Cardiac muscle cell (in vitro differentiated cells and primary cell): ENCODE measurements around the gene TTC16. TPM values are rescaled to one million over a fixed set of nuclear protein-coding genes. Genes with fewer than 3 reads are reported as not detected.

Experiments
- DNase-seq, 2 donors: peaks; one replicate each; pipeline versions ENCODE4 v3.0.0 to v3.0.0-alpha.2; 2010 to 2017; ENCODE audit warnings: low read depth in 1 of 2, low spot score in 1 of 2
- H3K27ac ChIP-seq: fragments of 200-600 bp; sonication (generic); 2 replicates; pipeline ENCODE4 v1.5.1; 2016
- H3K27me3 ChIP-seq: fragments of 200-600 bp; sonication (generic); 2 replicates; pipeline ENCODE4 v1.6.0; 2016; ENCODE audit warnings: control low read depth
- H3K36me3 ChIP-seq: fragments of 200-600 bp; sonication (generic); 2 replicates; pipeline ENCODE4 v1.5.1; 2016; ENCODE audit warnings: control low read depth
- H3K4me1 ChIP-seq: fragments of 200-600 bp; sonication (generic); 2 replicates; pipeline ENCODE4 v1.8.1; 2017; ENCODE audit warnings: low read depth, mild to moderate bottlenecking, mixed run types
- H3K4me3 ChIP-seq: fragments of 200-600 bp; sonication (generic); 2 replicates; pipeline ENCODE4 v1.5.1; 2016; ENCODE audit warnings: mild to moderate bottlenecking
- H3K9me3 ChIP-seq: fragments of 200-600 bp; sonication (generic); 2 replicates; pipeline ENCODE4 v1.5.1; 2017; ENCODE audit warnings: low read depth, mild to moderate bottlenecking, control low read depth
- CTCF ChIP-seq: IDR thresholded peaks from 2 replicates; pipeline ENCODE4 v1.5.1; 2012; ENCODE audit warnings: low read depth, mild to moderate bottlenecking, low read length
- polyA plus RNA-seq: library from polyadenylated mRNA; unstranded; fragments of >200 nt; fragmentation: Nextera tagmentation; extraction: Ambion mirVana; gene quantifications from 2 replicates; pipeline ENCODE4 v1.2.1, GENCODE V29; 2016
- total RNA-seq: library from RNA; depleted of rRNA; stranded (reverse); fragments of >200 nt; gene quantifications from 2 replicates; pipeline ENCODE4 v1.2.3, GENCODE V29; 2016

Gene TTC16
- total and polyA plus RNA-seq, 2 experiments from 2014 or later, result 0.06 TPM; not detected in 1

GRCh38 chr9:127726871-127727270 lies 11.0 kb downstream of the TTC16 start:
- no peak for TF ChIP-seq CTCF
- H3K4me3 ChIP-seq, result no peak overlapping the region
- no peak for DNase-seq
- peaks cover 5% of the 10 kb centered on the region for H3K4me1 ChIP-seq
- H3K27ac ChIP-seq, result no peak overlapping the region
- H3K27me3 ChIP-seq, result no peaks in the 10 kb centered on the region
- no peaks in the 10 kb centered on the region for H3K36me3 ChIP-seq
- H3K9me3 ChIP-seq, result no peaks in the 10 kb centered on the region

- Histone ChIP-seq H3K4me1 (peaks cover 5% of the 10 kb centered on the region), H3K4me3 (no peak overlapping the region), H3K9me3 (no peaks in the 10 kb centered on the region), H3K27me3 (no peaks in the 10 kb centered on the region), H3K27ac (no peak overlapping the region), H3K36me3 (no peaks in the 10 kb centered on the region)
- DNase-seq, result no peak
- no peak for TF ChIP-seq CTCF
These were observed 12.9 kb downstream of the TTC16 start for GRCh38 chr9:127728808-127729207.

GRCh38 chr9:127729522-127730256 lies 13.8 kb downstream of the TTC16 start:
- DNase-seq, result no peak
- Histone ChIP-seq H3K4me1 (no peaks in the 10 kb centered on the region), H3K36me3 (no peaks in the 10 kb centered on the region), H3K4me3 (no peak overlapping the region), H3K27ac (no peak overlapping the region), H3K27me3 (no peaks in the 10 kb centered on the region), H3K9me3 (no peaks in the 10 kb centered on the region)
- no peak for TF ChIP-seq CTCF

- TF ChIP-seq CTCF, result no peak
- H3K4me1 ChIP-seq, result no peaks in the 10 kb centered on the region
- H3K27ac ChIP-seq, result no peak overlapping the region
- no peaks in the 10 kb centered on the region for H3K27me3 ChIP-seq
- DNase-seq, result no peak
- H3K36me3 ChIP-seq, result no peaks in the 10 kb centered on the region
- H3K4me3 ChIP-seq, result no peak overlapping the region
- no peaks in the 10 kb centered on the region for H3K9me3 ChIP-seq
These were observed 14.4 kb downstream of the TTC16 start for GRCh38 chr9:127730262-127730661.

GRCh38 chr9:127730799-127731410 lies 15.0 kb downstream of the TTC16 start:
- DNase-seq, result no peak
- no peaks in the 10 kb centered on the region for H3K27me3 ChIP-seq
- no peak overlapping the region for H3K4me3 ChIP-seq
- no peak overlapping the region for H3K27ac ChIP-seq
- TF ChIP-seq CTCF, result no peak
- no peaks in the 10 kb centered on the region for H3K4me1 ChIP-seq
- H3K9me3 ChIP-seq, result no peaks in the 10 kb centered on the region
- no peaks in the 10 kb centered on the region for H3K36me3 ChIP-seq
